Stimulated activated CD4-positive, alpha-beta T cell treated with anti-CD3 and anti-CD28 coated beads, TNF-alpha, amount 100 ng/mL, for 1 hour (primary cell): Measurements from ENCODE around the gene RNF2.
"Not testable (repeated sequence)": the region's sequence is repeated elsewhere in the genome, so short reads cannot be mapped to it uniquely, and the experiment has no call there.

Experiments
- DNase-seq, 3 donors: peaks; one replicate each; pipeline ENCODE4 v3.0.0-alpha.2; 2020; ENCODE audit warnings: low read depth in 3 of 3, low spot score in 1 of 3

RNF2 gene

GRCh38 chr1:185044981-185045813 lies at the start of gene RNF2:
RNF2 (plus strand) TSS chr1:185045558; CDS start chr1:185087554, 41,996 bp downstream.
- DNase-seq = peak; percentile 22 to 64 (median 57)

GRCh38 chr1:184999974-185000373 lies 45.4 kb upstream of the RNF2 start:
- DNase-seq = not testable (repeated sequence)

DNA sequence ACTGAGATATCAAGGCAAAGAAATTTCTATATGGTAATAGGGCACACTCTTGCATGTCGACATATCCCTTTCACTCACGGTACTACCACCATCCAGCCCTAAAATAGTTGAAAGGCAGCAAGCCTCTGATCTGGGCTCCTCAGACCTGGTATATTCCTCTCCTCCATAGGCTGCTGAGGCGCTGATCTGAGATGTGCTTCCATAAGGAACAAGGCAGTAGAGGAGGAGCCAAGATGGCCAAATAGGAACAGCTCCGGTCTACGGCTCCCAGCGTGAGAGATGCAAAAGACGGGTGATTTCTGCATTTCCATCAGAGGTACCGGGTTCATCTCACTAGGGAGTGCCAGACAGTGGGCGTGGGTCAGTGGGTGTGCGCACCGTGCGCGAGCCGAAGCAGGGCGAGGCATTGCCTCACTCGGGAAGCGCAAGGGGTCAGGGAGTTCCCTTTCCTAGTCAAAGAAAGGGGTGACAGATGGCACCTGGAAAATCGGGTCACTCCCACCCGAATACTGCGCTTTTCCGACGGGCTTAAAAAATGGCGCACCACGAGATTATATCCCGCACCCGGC lies 44.0 kb upstream of the RNF2 start:
- DNase-seq = not testable (repeated sequence)

GRCh38 chr1:185008838-185009237 lies 36.5 kb upstream of the RNF2 start:
- DNase-seq = no peak

GRCh38 chr1:185010361-185010760 lies 35.0 kb upstream of the RNF2 start:
- no peak for DNase-seq

DNA sequence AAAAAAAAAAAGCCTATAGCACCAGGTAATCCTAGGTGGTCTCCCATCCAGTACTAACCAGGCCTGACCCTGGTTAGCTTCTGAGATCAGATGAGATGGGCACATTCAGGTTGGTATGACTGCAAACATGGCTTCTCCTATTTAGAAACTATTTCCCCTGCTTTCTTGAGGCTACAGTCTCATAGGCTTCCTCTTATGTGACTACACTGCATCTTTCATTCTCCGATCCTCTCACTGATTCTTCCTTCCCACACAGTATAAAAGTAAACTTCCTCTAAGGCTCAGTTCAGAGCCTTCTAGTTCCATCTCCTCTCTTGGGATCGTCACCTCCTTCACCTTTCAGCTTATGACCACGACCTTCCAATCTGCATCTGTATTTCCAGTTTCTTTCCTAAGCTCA lies 30.4 kb upstream of the RNF2 start:
- DNase-seq = no peak

DNA sequence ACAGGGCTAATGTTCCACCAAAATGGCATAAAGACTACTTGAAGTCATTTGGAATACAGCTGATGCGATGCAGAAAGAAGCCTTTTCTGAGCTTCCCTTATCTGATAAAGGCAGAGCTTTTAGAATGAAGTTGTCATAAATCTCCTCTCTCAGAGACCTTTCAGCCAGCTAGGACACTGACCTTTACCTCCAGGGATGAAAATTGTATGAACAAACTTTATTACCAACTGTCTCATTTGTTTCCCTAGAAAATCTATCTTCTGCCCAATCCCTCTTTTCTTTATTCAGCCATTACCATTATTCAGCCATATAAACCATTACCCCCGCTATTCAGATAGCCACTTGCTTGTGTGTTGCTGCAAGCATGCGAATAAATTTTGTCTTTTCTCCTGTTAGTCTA lies 29.7 kb upstream of the RNF2 start:
- DNase-seq = no peak

- DNase-seq = no peak
Observed at GRCh38 chr1:185016880-185017279, 28.5 kb upstream of the RNF2 start.

- DNase-seq = no peak
Observed at GRCh38 chr1:185017338-185017737, 28.0 kb upstream of the RNF2 start.

GRCh38 chr1:185017966-185018365 lies 27.4 kb upstream of the RNF2 start:
- no peak for DNase-seq

DNA sequence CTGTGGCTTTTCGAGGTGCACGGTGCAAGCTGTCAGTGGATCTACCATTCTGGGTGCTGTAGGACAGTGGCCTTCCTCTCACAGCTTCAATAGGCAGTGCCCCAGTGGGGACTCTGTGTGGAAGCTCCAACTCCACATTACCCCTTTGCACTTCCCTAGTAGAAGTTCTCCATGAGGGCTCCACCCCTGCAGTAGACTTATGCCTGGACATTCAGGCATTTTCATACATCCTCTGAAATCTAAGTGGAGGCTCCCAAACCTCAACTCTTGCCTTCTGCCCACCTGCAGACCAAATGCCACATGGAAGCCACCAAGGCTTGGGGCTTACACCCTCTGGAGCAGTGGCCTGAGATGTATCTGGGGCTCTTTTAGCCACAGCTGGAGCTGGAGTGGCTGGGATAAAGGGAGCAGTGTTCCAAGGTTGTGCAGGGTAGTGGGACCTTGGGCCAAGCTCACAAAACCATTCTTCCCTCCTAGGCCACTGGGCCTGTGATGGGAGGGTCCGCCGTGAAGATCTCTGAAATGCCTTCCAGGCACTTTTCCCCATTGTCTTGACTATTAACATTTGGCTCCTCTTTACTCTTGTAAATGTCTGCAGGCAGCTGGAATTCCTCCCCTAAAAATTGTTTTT lies 18.0 kb upstream of the RNF2 start:
- DNase-seq = no peak

DNA sequence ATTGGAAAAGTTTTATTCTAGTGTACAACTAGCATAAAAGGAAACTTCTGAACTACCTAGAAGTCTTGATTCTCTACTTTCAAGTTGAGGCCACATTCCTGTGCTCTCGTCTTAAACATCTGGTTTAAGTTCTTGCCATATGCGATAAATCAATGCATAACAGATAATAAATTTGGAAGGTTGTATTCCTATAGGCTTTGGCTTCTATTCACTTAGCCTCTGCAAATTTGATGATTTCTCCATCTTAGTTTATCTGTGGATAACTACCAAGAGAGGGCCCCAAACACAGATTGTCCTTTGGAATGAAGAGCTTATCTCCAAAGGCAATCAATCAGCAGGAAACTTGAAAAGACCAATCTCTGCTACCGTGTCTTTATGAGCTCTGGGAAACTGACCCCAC lies 11.7 kb upstream of the RNF2 start:
- no peak for DNase-seq

DNA sequence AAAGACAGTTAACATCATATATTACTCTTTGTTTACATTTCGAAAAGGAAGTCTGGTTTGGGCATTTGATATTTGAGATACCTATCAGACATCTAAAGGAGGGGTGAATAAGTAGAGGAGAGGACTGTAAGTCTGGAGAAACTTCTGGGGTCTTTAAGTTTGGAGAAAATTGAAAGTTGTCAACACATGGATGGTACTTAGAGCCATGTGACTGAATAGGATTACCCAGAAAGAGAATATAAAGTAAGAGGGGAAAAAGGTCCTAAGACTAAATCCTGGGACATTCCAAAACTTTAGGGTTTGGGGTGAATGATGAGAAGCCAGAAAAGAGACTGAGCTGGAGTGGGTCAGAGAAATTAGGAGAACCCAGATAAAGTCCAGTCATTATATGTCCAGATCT lies 10.1 kb upstream of the RNF2 start:
- DNase-seq = no peak

- DNase-seq = no peak
Observed at GRCh38 chr1:185038813-185039376, 6.5 kb upstream of the RNF2 start.

DNA sequence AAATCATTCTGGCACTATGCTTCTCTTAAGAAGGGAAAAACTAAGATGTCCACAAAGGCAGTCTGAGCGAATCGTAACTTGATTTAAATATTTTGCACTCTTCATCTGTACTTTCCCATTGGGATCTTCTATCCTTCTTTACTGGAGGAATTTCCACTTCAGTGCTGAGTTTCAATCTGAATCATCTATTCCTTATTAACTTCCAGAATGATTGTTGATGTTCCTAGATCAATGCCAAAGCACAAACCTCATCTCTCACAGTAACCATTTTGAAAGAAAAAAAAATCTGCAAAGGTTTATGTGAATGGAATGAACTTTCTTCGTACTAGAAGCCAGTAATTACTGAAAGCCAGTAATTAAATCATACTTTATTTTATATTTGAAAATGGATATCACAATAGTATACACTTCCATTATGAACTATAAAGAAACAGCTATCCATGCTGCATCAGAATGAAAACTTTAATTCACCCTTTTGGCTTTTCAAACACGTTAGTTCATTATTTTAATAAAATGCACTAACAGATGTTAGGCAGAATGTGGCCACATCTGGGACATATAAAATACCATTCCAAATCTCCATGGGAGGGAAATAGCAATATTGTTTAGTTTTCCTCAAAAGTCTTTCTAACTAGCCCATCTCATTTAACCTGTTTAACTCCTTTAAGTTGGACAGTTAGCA lies 5.5 kb upstream of the RNF2 start:
- DNase-seq = no peak

DNA sequence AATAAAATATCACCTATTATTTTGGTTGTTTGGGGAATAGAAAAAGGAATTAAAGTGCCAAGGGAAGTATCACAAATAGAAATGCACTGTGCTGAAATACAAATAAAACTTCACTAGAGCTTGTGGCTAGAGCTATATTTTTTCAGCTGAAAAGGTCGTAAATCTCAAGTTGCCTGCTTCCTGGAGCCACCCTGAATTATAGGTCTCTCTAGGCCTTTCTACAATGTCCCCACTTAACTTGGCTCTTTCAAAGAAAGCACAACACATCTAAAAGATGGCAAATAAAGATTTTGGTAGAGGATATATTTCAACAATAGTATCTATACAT lies 5.0 kb upstream of the RNF2 start:
- DNase-seq = no peak

DNA sequence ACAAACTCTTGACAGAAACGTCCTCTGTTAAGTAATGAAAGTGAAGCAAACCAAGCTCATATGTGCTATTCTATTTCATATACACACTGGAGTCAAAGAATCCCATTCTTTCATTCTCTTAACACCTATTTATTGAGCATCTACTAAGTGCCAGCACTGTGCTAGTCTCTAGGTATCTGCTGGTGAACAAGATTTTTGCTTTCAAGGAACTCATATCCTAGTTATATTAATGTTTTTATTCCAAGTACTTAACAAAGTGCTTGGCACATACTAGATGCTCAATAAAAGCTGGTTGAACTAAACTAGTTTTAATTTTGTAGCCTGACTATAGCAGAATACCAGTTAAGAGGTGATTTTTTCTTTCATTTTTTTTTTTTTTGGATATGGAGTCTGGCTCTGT lies 3.6 kb upstream of the RNF2 start:
- DNase-seq = no peak

DNA sequence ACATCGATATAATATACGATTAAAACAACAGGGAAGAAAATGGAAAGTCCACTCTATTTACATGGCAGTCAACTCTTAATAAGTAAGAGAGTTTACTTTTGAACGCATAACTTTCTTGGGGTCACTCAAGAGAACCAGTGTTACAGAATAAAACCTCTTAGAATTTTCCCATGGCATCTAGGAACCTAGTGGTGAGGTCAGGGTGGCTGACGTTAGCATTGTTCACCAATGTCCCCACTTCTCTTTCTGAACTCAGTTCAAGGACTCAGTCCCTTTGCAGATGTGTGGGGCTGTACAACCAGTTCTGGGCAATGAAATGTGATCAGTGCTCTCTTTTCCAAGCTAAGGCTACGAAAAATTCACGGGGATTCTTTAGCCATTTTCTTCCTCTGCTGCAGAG lies 2.6 kb upstream of the RNF2 start:
- DNase-seq = no peak

- DNase-seq = no peak
Observed at GRCh38 chr1:185044387-185044786, 971 bp upstream of the RNF2 start.

- DNase-seq = peak in 1 of 3 donors; percentile 2
Observed at GRCh38 chr1:185045814-185046492, 595 bp downstream of the RNF2 start.

DNA sequence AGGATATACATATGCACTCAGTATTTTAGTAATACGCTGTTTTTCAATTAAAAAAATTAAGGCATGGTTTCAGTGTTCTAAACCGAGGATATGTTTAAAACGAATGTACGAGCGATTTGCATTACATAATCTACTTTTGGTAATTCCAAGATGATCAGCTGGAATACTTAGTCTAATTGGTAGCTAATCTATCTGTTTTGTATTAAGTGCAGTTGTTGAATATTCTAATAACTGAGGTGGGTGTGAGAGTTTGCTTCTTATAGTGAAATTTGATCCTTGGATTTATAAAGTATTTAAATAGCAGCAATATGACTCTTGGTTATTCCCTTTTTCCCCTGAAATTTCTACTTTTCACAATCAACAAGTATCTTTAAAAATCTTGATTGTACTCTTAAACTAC lies 1.3 kb downstream of the RNF2 start:
- no peak for DNase-seq
